ENCODE data around the gene FASTKD2. TPM values are rescaled to one million over a fixed set of nuclear protein-coding genes. Genes with fewer than 3 reads are reported as not detected.

Gene FASTKD2
- total RNA-seq, 4 donors from 2014 or later = 39.2 to 67.0 (median 46.2) TPM

GRCh38 chr2:206800506-206801417, 35.4 kb downstream of the FASTKD2 start:
- H3K36me3 ChIP-seq = peaks cover 0 to under 1% of the 10 kb centered on the region in 2 donors
- peak in 5 of 6 experiments; percentile 47 to 87 (median 68) for TF ChIP-seq CTCF (IDR thresholded peaks at IDR 0.05)
- TF ChIP-seq POLR2A (IDR thresholded peaks at IDR 0.05) = no peak
- peaks cover 0 to 7% of the 10 kb centered on the region in 2 donors for H3K4me1 ChIP-seq
- no peak overlapping the region for H3K4me3 ChIP-seq (replicated peaks in 1 of 3)
- DNase-seq = peak; percentile 65 to 73
- whole genome bisulfite sequencing, 2 donors = 33% methylated on average over 12 of the region's 12 CpGs
- no peak overlapping the region for H3K27ac ChIP-seq
- intact Hi-C loops (cut with DNase I) = loop anchor here (5.0 kb wide), 1 partner anchor 672 kb away; no protein-coding TSS in a partner anchor
- H3K27me3 ChIP-seq = no peaks in the 10 kb centered on the region
- no peaks in the 10 kb centered on the region for H3K9me3 ChIP-seq

- Histone ChIP-seq H3K4me1 (peaks cover 0 to 7% of the 10 kb centered on the region in 2 donors), H3K9me3 (no peaks in the 10 kb centered on the region), H3K4me3 (replicated peaks in 1 of 3) (no peak overlapping the region), H3K27ac (no peak overlapping the region), H3K27me3 (no peaks in the 10 kb centered on the region), H3K36me3 (no peaks in the 10 kb centered on the region)
- no peak for DNase-seq
- WGBS, 2 donors = 80 to 81% methylated on average over 9 of the region's 9 CpGs
- TF ChIP-seq POLR2A (IDR thresholded peaks at IDR 0.05) = no peak
- TF ChIP-seq CTCF (IDR thresholded peaks at IDR 0.05) = no peak
- intact Hi-C loops (cut with DNase I) = loop anchor here (5.0 kb wide), 1 partner anchor 671 kb away; no protein-coding TSS in a partner anchor
Measured at GRCh38 chr2:206801418-206802189, 36.2 kb downstream of the FASTKD2 start.

- WGBS, 2 donors = 85 to 88% methylated on average over 7 of the region's 7 CpGs
- H3K36me3 ChIP-seq = no peaks in the 10 kb centered on the region
- no peaks in the 10 kb centered on the region for H3K27me3 ChIP-seq
- H3K4me1 ChIP-seq = peaks cover 0 to 7% of the 10 kb centered on the region in 2 donors
- no peak overlapping the region for H3K27ac ChIP-seq
- intact Hi-C loops (cut with DNase I) = loop anchor here (5.0 kb wide), 1 partner anchor 669 kb away; no protein-coding TSS in a partner anchor
- DNase-seq = no peak
- H3K4me3 ChIP-seq (replicated peaks in 1 of 3) = no peak overlapping the region
- no peaks in the 10 kb centered on the region for H3K9me3 ChIP-seq
- TF ChIP-seq CTCF (IDR thresholded peaks at IDR 0.05) (no peak), POLR2A (IDR thresholded peaks at IDR 0.05) (no peak)
Measured at GRCh38 chr2:206802654-206803514, 37.5 kb downstream of the FASTKD2 start.

- Histone ChIP-seq H3K4me1 (peaks cover 0 to 7% of the 10 kb centered on the region in 2 donors), H3K4me3 (replicated peaks in 1 of 3) (no peak overlapping the region), H3K27me3 (no peaks in the 10 kb centered on the region), H3K27ac (no peak overlapping the region), H3K9me3 (no peaks in the 10 kb centered on the region), H3K36me3 (no peaks in the 10 kb centered on the region)
- TF ChIP-seq POLR2A (IDR thresholded peaks at IDR 0.05) (no peak), CTCF (IDR thresholded peaks at IDR 0.05) (no peak)
- WGBS, 2 donors = 68 to 78% methylated on average over 5 of the region's 5 CpGs
- no peak for DNase-seq
- intact Hi-C loops (cut with DNase I) = loop anchor here (5.0 kb wide), 1 partner anchor 668 kb away; no protein-coding TSS in a partner anchor
Measured at GRCh38 chr2:206804326-206804725, 38.9 kb downstream of the FASTKD2 start.
